ENCODE results near the gene SPRR1B.
"Not testable (repeated sequence)": the region's sequence is repeated elsewhere in the genome, so short reads cannot be mapped to it uniquely, and the experiment has no call there.

Gene SPRR1B

DNA sequence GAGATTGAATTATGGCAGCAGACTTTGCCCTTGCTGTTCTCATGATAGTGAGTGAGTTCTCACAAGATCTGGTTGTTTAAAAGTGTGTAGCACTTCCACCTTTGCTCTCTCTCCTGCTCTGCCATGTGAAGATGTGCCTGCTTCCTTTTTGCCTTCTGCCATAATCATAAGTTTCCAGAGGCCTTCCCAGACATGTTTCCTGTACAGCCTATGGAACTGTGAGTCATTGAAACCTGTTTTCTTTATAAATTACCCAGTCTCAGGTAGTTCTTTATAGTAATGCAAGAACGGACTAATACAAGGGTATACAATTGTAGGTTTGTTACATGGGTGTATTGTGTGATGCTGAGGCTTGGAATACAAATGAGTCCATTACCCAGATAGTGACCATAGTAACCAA is 4.2 kb downstream of the SPRR1B start:
- no peak for DNase-seq (ENCODE audit: low read depth in 1 of 2, low spot score in 1 of 2)

- DNase-seq (ENCODE audit: low read depth in 1 of 2, low spot score in 1 of 2): no peak
These were observed 10.1 kb downstream of the SPRR1B start, which contains the start of gene SPRR2D for GRCh38 chr1:153040950-153041631. SPRR2D (minus strand) TSS chr1:153041120; CDS start chr1:153040346, 774 bp downstream.

GRCh38 chr1:153049211-153049610 is 18.2 kb downstream of the SPRR1B start:
- no peak for DNase-seq (ENCODE audit: low read depth in 1 of 2, low spot score in 1 of 2)

- not testable (repeated sequence) for DNase-seq (ENCODE audit: low read depth in 1 of 2, low spot score in 1 of 2)
These were observed 25.1 kb downstream of the SPRR1B start for GRCh38 chr1:153056111-153056510.

- DNase-seq (ENCODE audit: low read depth in 1 of 2, low spot score in 1 of 2): no peak
These were observed 26.4 kb downstream of the SPRR1B start, which contains the start of gene SPRR2A for GRCh38 chr1:153057375-153057774. SPRR2A (minus strand) TSS chr1:153057512; CDS start chr1:153056735, 777 bp downstream.

GRCh38 chr1:153058154-153058553 is 27.2 kb downstream of the SPRR1B start:
- DNase-seq (ENCODE audit: low read depth in 1 of 2, low spot score in 1 of 2): no peak

DNA sequence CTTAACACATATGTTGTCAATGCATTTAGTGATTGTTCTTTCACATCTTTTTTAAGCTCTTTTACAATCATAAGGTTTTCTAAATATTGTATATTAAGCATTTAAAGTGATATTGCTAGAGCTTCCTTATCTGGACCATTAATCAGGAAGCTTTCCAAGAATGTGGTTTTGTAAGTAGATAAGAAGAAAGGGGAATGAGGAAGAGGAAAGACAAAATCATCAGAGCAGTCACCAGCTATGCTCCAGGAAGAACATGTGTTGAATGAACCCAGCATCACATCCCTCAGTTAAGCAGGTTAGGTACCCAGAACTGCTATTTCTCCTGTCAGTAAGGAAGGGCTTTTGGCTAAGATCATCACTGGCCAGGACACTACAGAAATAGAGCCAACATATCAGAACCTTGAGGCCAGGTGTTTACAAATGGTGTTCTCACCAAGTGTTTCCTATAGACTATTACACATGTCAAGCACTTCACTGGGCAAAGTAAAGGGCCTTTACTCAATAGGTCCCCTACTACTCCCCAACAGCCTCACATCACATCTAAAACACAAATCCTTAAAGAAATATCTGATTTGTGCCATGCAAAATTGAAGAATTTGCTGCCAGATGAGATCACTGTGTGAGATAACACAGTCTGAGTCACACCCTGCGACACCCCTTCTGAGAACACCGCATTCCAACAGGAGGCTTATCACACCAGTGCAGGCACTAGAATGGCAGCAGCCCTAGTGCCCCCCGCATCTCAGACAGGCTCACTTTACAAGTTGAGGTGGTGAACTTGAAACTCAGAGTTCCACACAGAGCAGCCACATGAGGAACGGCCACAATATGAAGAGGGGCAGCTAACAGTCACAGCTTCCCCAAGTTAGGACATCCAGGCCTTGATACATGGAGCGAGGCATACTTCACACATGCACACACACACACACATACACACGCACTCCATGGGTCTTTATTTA is 28.1 kb downstream of the SPRR1B start:
- DNase-seq (ENCODE audit: low read depth in 1 of 2, low spot score in 1 of 2): no peak

DNA sequence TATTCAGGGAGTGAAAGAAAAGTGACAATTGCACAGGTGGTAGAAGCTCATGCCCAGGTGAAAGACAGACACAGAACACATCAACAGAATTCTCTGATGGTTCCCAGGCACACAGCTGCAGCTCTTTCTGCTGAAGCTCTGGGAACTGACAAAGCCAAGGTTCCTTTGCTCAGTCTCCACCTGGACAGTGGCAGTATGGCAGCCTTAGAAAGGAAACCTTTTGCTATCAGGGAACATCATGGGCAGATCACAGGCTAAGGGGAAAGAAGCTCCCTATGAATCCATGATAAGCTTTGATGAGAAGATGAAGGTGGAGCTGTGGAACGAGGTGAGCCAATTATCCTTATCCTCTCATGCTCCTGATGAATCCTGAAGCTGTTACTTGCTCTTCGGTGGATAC is 39.2 kb downstream of the SPRR1B start:
- DNase-seq (ENCODE audit: low read depth in 1 of 2, low spot score in 1 of 2): no peak

GRCh38 chr1:153071511-153071910 is 40.5 kb downstream of the SPRR1B start, which contains the start of gene SPRR2B:
SPRR2B (minus strand) TSS chr1:153071611; CDS start chr1:153070839, 772 bp downstream.
- no peak for DNase-seq (ENCODE audit: low read depth in 1 of 2, low spot score in 1 of 2)

DNA sequence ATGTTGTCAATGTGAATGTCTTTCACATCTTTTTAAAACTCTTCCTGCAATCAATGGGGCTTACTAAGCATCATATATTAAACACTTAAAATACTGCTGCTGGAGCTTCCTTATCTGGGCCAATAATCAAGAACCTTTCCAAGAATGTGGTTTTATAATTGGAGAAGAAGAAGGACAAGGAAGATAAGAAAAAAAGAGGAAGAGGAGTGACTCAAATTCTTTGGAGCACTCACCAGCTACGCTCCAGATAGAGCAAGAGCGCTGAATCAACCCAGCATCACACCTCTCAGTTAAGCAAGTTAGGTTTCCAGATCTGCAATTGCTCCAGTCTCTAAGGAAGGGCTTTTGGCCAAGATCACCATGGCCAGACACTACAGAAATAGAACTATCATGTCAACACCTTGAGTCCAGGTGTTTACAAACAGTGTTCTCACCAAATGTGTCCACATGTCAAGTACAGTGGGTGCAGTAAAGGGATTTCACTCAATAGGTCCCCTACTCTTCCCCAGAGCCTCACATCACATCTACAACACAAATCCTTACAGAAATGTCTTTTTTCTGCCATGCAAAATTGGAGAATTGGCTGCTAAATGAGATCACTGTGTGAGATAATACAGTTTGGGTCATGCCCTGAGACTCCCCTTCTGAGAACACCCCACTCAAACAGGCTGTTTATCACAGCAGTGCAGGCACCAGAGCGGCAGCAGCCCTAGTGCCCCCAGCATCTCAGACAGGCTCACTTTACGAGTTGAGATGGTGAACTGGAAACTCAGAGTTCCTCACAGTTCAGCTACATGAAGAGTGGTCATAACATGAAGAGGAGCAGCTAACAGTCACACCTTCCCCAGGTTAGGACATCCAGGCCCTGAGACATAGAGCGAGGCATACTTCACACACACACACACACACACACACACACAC is 42.1 kb downstream of the SPRR1B start:
- DNase-seq (ENCODE audit: low read depth in 1 of 2, low spot score in 1 of 2): no peak

GRCh38 chr1:153081736-153082135 is 50.7 kb downstream of the SPRR1B start:
- no peak for DNase-seq (ENCODE audit: low read depth in 1 of 2, low spot score in 1 of 2)
